Medulla oblongata (tissue), 1 donor: ENCODE data around the gene SOX5.

ENCODE experiments used
- DNase-seq: peaks from one replicate; pipeline ENCODE4 v3.0.0-alpha.2; 2015; ENCODE audit errors: extremely low spot score

Gene SOX5

GRCh38 chr12:23694307-23694706 lies 255.2 kb downstream of the SOX5 start:
- no peak for DNase-seq

GRCh38 chr12:23687947-23688346 lies 261.5 kb downstream of the SOX5 start:
- no peak for DNase-seq

- DNase-seq, result no peak
Observed at GRCh38 chr12:23686095-23686494, 263.4 kb downstream of the SOX5 start.

- DNase-seq, result no peak
Observed at GRCh38 chr12:23684121-23684520, 265.3 kb downstream of the SOX5 start.

- DNase-seq, result no peak
Observed at GRCh38 chr12:23681237-23681636, 268.2 kb downstream of the SOX5 start.

GRCh38 chr12:23674064-23674463 lies 275.4 kb downstream of the SOX5 start:
- DNase-seq, result no peak

GRCh38 chr12:23671881-23672280 lies 277.6 kb downstream of the SOX5 start:
- peak; percentile 23 for DNase-seq

- DNase-seq, result no peak
Observed at GRCh38 chr12:23670684-23671083, 278.8 kb downstream of the SOX5 start.

GRCh38 chr12:23669691-23670090 lies 279.8 kb downstream of the SOX5 start:
- no peak for DNase-seq

- DNase-seq, result no peak
Observed at GRCh38 chr12:23666866-23667265, 282.6 kb downstream of the SOX5 start.

GRCh38 chr12:23662966-23663365 lies 286.5 kb downstream of the SOX5 start:
- peak; percentile 54 for DNase-seq

GRCh38 chr12:23659131-23659530 lies 290.3 kb downstream of the SOX5 start:
- DNase-seq, result no peak

- no peak for DNase-seq
Observed at GRCh38 chr12:23657598-23657997, 291.9 kb downstream of the SOX5 start.

GRCh38 chr12:23655884-23656283 lies 293.6 kb downstream of the SOX5 start:
- DNase-seq, result no peak

- DNase-seq, result no peak
Observed at GRCh38 chr12:23655112-23655511, 294.4 kb downstream of the SOX5 start.

- no peak for DNase-seq
Observed at GRCh38 chr12:23648546-23648945, 300.9 kb downstream of the SOX5 start.

GRCh38 chr12:23640754-23641153 lies 308.7 kb downstream of the SOX5 start:
- DNase-seq, result peak; percentile 74

- no peak for DNase-seq
Observed at GRCh38 chr12:23634344-23634743, 315.1 kb downstream of the SOX5 start.

- no peak for DNase-seq
Observed at GRCh38 chr12:23631786-23632377, 317.6 kb downstream of the SOX5 start.

GRCh38 chr12:23630524-23630923 lies 318.9 kb downstream of the SOX5 start:
- no peak for DNase-seq

- peak; percentile 58 for DNase-seq
Observed at GRCh38 chr12:23628806-23629205, 320.7 kb downstream of the SOX5 start.

GRCh38 chr12:23626791-23627190 lies 322.7 kb downstream of the SOX5 start:
- no peak for DNase-seq

- DNase-seq, result no peak
Observed at GRCh38 chr12:23621900-23622299, 327.6 kb downstream of the SOX5 start.

GRCh38 chr12:23618718-23619117 lies 330.8 kb downstream of the SOX5 start:
- no peak for DNase-seq
